Measurements from ENCODE around the gene AJAP1.

DNA sequence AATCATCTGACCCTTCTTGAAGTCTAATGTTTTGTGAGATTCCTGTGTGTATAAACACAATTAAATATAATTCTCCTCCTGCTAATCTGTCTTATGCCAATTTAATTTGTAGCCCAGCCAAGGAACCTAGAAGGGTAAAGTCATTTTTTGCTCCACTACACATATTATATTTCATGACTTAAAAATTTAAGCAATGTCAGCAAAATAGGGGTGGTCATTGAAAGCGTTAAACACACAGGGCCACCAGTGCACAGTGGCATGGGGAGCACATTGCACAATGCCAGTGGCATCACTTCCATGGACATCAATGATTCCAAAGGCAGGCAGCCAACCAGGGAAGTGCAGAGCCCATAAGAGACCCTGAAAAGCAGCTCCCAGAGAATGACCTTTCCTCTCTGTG, 166.1 kb downstream of the AJAP1 start:
- TF ChIP-seq, protein P1, sequence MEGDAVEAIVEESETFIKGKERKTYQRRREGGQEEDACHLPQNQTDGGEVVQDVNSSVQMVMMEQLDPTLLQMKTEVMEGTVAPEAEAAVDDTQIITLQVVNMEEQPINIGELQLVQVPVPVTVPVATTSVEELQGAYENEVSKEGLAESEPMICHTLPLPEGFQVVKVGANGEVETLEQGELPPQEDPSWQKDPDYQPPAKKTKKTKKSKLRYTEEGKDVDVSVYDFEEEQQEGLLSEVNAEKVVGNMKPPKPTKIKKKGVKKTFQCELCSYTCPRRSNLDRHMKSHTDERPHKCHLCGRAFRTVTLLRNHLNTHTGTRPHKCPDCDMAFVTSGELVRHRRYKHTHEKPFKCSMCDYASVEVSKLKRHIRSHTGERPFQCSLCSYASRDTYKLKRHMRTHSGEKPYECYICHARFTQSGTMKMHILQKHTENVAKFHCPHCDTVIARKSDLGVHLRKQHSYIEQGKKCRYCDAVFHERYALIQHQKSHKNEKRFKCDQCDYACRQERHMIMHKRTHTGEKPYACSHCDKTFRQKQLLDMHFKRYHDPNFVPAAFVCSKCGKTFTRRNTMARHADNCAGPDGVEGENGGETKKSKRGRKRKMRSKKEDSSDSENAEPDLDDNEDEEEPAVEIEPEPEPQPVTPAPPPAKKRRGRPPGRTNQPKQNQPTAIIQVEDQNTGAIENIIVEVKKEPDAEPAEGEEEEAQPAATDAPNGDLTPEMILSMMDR (IDR thresholded peaks at IDR 0.05; ENCODE audit: low read depth, low read length) = no peak
- no peak for TF ChIP-seq MYC (IDR thresholded peaks at IDR 0.05; ENCODE audit: low read depth, low read length)
- TF ChIP-seq POLR2A (IDR thresholded peaks at IDR 0.05; ENCODE audit: extremely low read depth, insufficient read length) = no peak
- TF ChIP-seq, protein P2, sequence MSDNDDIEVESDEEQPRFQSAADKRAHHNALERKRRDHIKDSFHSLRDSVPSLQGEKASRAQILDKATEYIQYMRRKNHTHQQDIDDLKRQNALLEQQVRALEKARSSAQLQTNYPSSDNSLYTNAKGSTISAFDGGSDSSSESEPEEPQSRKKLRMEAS (IDR thresholded peaks at IDR 0.05; ENCODE audit: low read depth, low read length) = no peak
